Fibroblast of gingiva (primary cell): ENCODE results near the gene POMGNT2.

Source experiments
- DNase-seq: peaks from one replicate; pipeline ENCODE4 v3.0.0-alpha.2; 2011; ENCODE audit warnings: low read depth

POMGNT2 gene

GRCh38 chr3:43105596-43106292 is at the start of gene POMGNT2:
Gene POMGNT2 (minus strand): TSS chr3:43106079. CDS start chr3:43081431, 24,648 bp downstream.
- DNase-seq: peak; percentile 75

GRCh38 chr3:43154980-43155379 is 49.1 kb upstream of the POMGNT2 start:
- no peak for DNase-seq

GRCh38 chr3:43153216-43154083 is 47.6 kb upstream of the POMGNT2 start:
- DNase-seq: peak; percentile 91

- DNase-seq: no peak
These were observed 46.8 kb upstream of the POMGNT2 start for GRCh38 chr3:43152649-43153048.

- no peak for DNase-seq
These were observed 42.2 kb upstream of the POMGNT2 start for GRCh38 chr3:43148033-43148432.

GRCh38 chr3:43146599-43146998 is 40.7 kb upstream of the POMGNT2 start:
- no peak for DNase-seq

GRCh38 chr3:43144761-43145490 is 39.0 kb upstream of the POMGNT2 start:
- DNase-seq: peak; percentile 83

- DNase-seq: no peak
These were observed 36.6 kb upstream of the POMGNT2 start for GRCh38 chr3:43142472-43142871.

GRCh38 chr3:43138488-43139231 is 32.8 kb upstream of the POMGNT2 start:
- no peak for DNase-seq

- no peak for DNase-seq
These were observed 27.2 kb upstream of the POMGNT2 start for GRCh38 chr3:43132870-43133636.

- DNase-seq: no peak
These were observed 26.3 kb upstream of the POMGNT2 start for GRCh38 chr3:43132193-43132592.

- DNase-seq: peak; percentile 23
These were observed 22.6 kb upstream of the POMGNT2 start for GRCh38 chr3:43128464-43128863.

GRCh38 chr3:43126536-43126935 is 20.7 kb upstream of the POMGNT2 start:
- no peak for DNase-seq

- DNase-seq: no peak
These were observed 18.0 kb upstream of the POMGNT2 start for GRCh38 chr3:43123895-43124294.

GRCh38 chr3:43120937-43121336 is 15.1 kb upstream of the POMGNT2 start:
- DNase-seq: no peak

- DNase-seq: no peak
These were observed 11.4 kb upstream of the POMGNT2 start for GRCh38 chr3:43117257-43117656.

GRCh38 chr3:43113671-43114070 is 7.8 kb upstream of the POMGNT2 start:
- DNase-seq: no peak

GRCh38 chr3:43106293-43106628 is 382 bp upstream of the POMGNT2 start:
- no peak for DNase-seq

GRCh38 chr3:43104660-43105595 is 951 bp downstream of the POMGNT2 start:
- DNase-seq: no peak

- no peak for DNase-seq
These were observed 1.8 kb downstream of the POMGNT2 start for GRCh38 chr3:43104039-43104438.
